ENCODE data around the gene ZNF891.

ZNF891 gene

GRCh38 chr12:133058203-133059113 is 71.6 kb downstream of the ZNF891 start:
- DNase-seq = no peak

GRCh38 chr12:133057446-133057845 is 72.6 kb downstream of the ZNF891 start:
- DNase-seq = no peak
